K562 (cell line): ENCODE measurements around the gene LZTR1. TPM values are rescaled to one million over a fixed set of nuclear protein-coding genes. Genes with fewer than 3 reads are reported as not detected.

Experiments used
- ARID4B ChIP-seq: sonication (generic); formaldehyde crosslinking; IDR thresholded peaks from 2 replicates; pipeline ENCODE4 v1.8.0; 2022; ENCODE audit warnings: mild to moderate bottlenecking, missing genetic modification reagents
- E2F6 ChIP-seq, 2 experiments: IDR thresholded peaks; 2 replicates each; pipeline ENCODE4 v1.6.1; 2011; ENCODE audit warnings: borderline replicate concordance in 1 of 2, control low read depth in 1 of 2, low read depth in 1 of 2, low read length in 1 of 2, mild to moderate bottlenecking in 1 of 2, mixed read lengths in 1 of 2, moderate library complexity in 1 of 2; ENCODE audit not compliant: insufficient read depth in 1 of 2, insufficient read length in 1 of 2, poor library complexity in 1 of 2, severe bottlenecking in 1 of 2; ENCODE audit errors: extremely low read depth in 1 of 2
- ETS1 ChIP-seq: conservative IDR thresholded peaks from 2 replicates; pipeline ENCODE4 v1.6.1; 2011; ENCODE audit warnings: low read depth, mild to moderate bottlenecking, low read length; ENCODE audit not compliant: control insufficient read depth
- HNRNPLL ChIP-seq: fragments of 200-400 bp; formaldehyde crosslinking; IDR thresholded peaks from 2 replicates; pipeline ENCODE4 v1.6.1; 2017; ENCODE audit warnings: low read length, low read depth, mild to moderate bottlenecking; ENCODE audit not compliant: poor library complexity, severe bottlenecking
- HOXB6 ChIP-seq: fragments of 250-450 bp; sonication (Bioruptor Pico); IDR thresholded peaks from 2 replicates; pipeline ENCODE4 v1.5.1; 2022; ENCODE audit warnings: mild to moderate bottlenecking, borderline replicate concordance
- KDM4B ChIP-seq, 2 experiments: fragments of 450-650 bp in 1 of 2; sonication (generic) in 1 of 2; IDR thresholded peaks; 2 replicates each; pipeline ENCODE4 v1.6.1; 2016 to 2017; ENCODE audit warnings: borderline replicate concordance in 2 of 2, antibody characterized with exemption in 1 of 2, low read depth in 1 of 2, mild to moderate bottlenecking in 1 of 2
- MAX ChIP-seq: sonication (generic); formaldehyde crosslinking; IDR thresholded peaks from 2 replicates; pipeline ENCODE4 v1.9.0; 2022; ENCODE audit warnings: mild to moderate bottlenecking, missing genetic modification reagents
- MAZ ChIP-seq, 2 experiments: fragments of 450-650 bp in 1 of 2; sonication (generic) in 1 of 2; formaldehyde crosslinking; IDR thresholded peaks in 1 of 2; conservative IDR thresholded peaks in 1 of 2; 2 replicates each; pipeline versions ENCODE4 v1.4.0 to v1.5.0; 2020; ENCODE audit warnings: mild to moderate bottlenecking in 1 of 2, missing genetic modification reagents in 1 of 2
- MXI1 ChIP-seq: IDR thresholded peaks from 2 replicates; pipeline ENCODE4 v1.6.1; 2011; ENCODE audit warnings: low read depth, mild to moderate bottlenecking, improper control_type of control experiment, low read length
- MYC ChIP-seq, 2 experiments: fragments of 250-450 bp in 1 of 2; sonication (Bioruptor Pico) in 1 of 2; IDR thresholded peaks; 2 replicates each; pipeline versions ENCODE4 v1.5.1 to v1.6.1; 2012 to 2021; ENCODE audit warnings: low read depth in 2 of 2, borderline replicate concordance in 1 of 2, improper control_type of control experiment in 1 of 2, low read length in 1 of 2, mild to moderate bottlenecking in 1 of 2, moderate library complexity in 1 of 2
- PCBP1 ChIP-seq: fragments of 200-400 bp; formaldehyde crosslinking; IDR thresholded peaks from 2 replicates; pipeline ENCODE4 v1.6.1; 2018; ENCODE audit warnings: mild to moderate bottlenecking, low read depth, low read length; ENCODE audit not compliant: poor library complexity, severe bottlenecking
- TAF9B ChIP-seq: fragments of 450-650 bp; IDR thresholded peaks from 2 replicates; pipeline ENCODE4 v1.6.1; 2018; ENCODE audit warnings: mild to moderate bottlenecking; ENCODE audit not compliant: partially characterized antibody
- TBP ChIP-seq: optimal IDR thresholded peaks from 2 replicates; pipeline ENCODE3; 2011; ENCODE audit warnings: low read depth, low read length, improper control_type of control experiment
- XRCC3 ChIP-seq: fragments of 450-650 bp; IDR thresholded peaks from 2 replicates; pipeline ENCODE4 v1.6.1; 2017; ENCODE audit warnings: mild to moderate bottlenecking, moderate library complexity
- polyA plus RNA-seq, 8 experiments: library from polyadenylated mRNA; depleted of rRNA in 4 of 8; stranded (reverse) in 5 of 8; unstranded in 3 of 8; fragments of >200 nt; fragmentation: Nextera tagmentation in 2 of 8; fragmentation: Illumina TruSeq in 1 of 8; extraction: Ambion mirVana in 2 of 8; extraction: Trizol in 1 of 8; gene quantifications; 2 replicates each; pipeline versions ENCODE4 v1.2.1 to v1.2.3, GENCODE V29; 2011 to 2014; ENCODE audit warnings: inconsistent platforms in 1 of 8, missing spikeins in 1 of 8
- total RNA-seq, 7 experiments: library from RNA; depleted of rRNA in 6 of 7; stranded (reverse); fragments of >200 nt in 6 of 7; fragmentation: Illumina TruSeq in 2 of 7; extraction: Trizol in 2 of 7; gene quantifications; 2 replicates each; pipeline versions ENCODE4 v1.2.1 to v1.2.3, GENCODE V29; 2011 to 2021; ENCODE audit warnings: low replicate concordance in 1 of 7
- TF ChIP-seq, protein P1 (sequence below): sonication (generic); formaldehyde crosslinking; IDR thresholded peaks from 2 replicates; pipeline ENCODE4 v1.8.0; 2022; ENCODE audit warnings: mild to moderate bottlenecking, missing genetic modification reagents, borderline replicate concordance

LZTR1 gene
- total and polyA plus RNA-seq, 9 of the 15 experiments (the other 6 are each of a cell fraction or from before 2014, with no cell fraction given): 2.2 to 135 (median 63.0) TPM

DNA sequence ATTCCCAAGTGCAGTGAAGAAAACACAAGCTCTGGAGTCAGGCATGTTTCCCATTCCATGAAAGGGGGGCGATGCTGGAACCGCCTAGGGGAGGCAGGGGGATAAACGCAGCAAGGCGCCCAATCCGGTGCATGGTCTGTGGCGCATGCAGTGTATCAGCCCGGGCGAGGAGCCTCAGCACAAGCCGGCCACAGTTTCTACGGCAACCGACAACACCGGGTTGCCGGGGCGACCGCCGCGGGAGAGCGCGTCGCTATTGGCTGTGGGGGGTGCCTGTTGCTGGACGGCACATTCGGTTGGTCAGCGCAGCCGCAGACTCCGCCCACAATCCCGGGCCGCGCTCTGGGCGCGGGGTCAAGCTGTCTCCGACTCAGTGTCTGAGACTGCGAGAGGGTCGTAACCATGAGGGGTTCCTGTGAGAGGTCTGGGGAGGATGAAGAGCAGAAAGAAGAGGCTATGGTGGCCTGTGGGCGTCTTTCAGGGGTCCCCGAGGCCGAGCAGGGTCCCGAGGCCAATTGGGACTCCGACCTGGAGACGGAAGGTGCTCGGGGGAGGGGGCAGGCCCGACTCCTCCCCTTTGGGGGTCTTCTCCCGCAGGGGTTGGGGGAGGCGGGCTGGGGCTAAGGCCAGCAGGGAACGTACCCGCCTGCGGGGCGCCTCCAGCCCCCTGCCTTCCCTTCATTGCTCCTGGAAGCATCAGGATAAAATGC is 63.6 kb downstream of the LZTR1 start, which contains the start of gene LRRC74B (continued):
- TF ChIP-seq E2F6 (IDR thresholded peaks at IDR 0.05; ENCODE audit: borderline replicate concordance in 1 of 2, extremely low read depth in 1 of 2, insufficient read depth in 1 of 2, insufficient read length in 1 of 2, low read depth in 1 of 2, low read length in 1 of 2, poor library complexity in 1 of 2, severe bottlenecking in 1 of 2) (peak; percentile 41 to 53), HOXB6 (CRISPR knock-in tag) (peak; percentile 55; the same call in 1 of the 2 replicates), PCBP1 (peak; percentile 98), MYC (IDR thresholded peaks at IDR 0.05; ENCODE audit: low read depth, low read length) (0 out of 2 replicates have a peak, but pooled peaks have one; percentile 52), MYC (CRISPR knock-in tag; IDR thresholded peaks at IDR 0.05; ENCODE audit: borderline replicate concordance, low read depth) (no peak), ETS1 (peak; percentile 81), MAX (CRISPR knock-in tag) (peak; percentile 81), MAZ (CRISPR knock-in tag; conservative IDR thresholded peaks at IDR 0.05 in 1 of 2, IDR thresholded peaks at IDR 0.05 in 1 of 2) (0 out of 4 replicates have a peak, but pooled peaks of 1 of the 2 experiments have one; percentile 6), HNRNPLL (peak; percentile 39), XRCC3 (no peak), MXI1 (peak; percentile 100), TBP (peak; percentile 46), ARID4B (peak; percentile 91), KDM4B (IDR thresholded peaks at IDR 0.05; ENCODE audit: borderline replicate concordance in 2 of 2, low read depth in 1 of 2) (peak in 1 of 2 experiments; percentile 18; a peak in 1 of 4 replicates), TAF9B (no peak)
- TF ChIP-seq, protein P1, sequence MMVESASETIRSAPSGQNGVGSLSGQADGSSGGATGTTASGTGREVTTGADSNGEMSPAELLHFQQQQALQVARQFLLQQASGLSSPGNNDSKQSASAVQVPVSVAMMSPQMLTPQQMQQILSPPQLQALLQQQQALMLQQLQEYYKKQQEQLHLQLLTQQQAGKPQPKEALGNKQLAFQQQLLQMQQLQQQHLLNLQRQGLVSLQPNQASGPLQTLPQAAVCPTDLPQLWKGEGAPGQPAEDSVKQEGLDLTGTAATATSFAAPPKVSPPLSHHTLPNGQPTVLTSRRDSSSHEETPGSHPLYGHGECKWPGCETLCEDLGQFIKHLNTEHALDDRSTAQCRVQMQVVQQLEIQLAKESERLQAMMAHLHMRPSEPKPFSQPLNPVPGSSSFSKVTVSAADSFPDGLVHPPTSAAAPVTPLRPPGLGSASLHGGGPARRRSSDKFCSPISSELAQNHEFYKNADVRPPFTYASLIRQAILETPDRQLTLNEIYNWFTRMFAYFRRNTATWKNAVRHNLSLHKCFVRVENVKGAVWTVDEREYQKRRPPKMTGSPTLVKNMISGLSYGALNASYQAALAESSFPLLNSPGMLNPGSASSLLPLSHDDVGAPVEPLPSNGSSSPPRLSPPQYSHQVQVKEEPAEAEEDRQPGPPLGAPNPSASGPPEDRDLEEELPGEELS: peak; percentile 83; the same call in 1 of the 2 replicates
